Stromal cell of bone marrow (primary cell): ENCODE data around the gene FBXL17.
"Not testable (repeated sequence)": the region's sequence is repeated elsewhere in the genome, so short reads cannot be mapped to it uniquely, and the experiment has no call there.

Source experiments
- DNase-seq: peaks from one replicate; pipeline ENCODE4 v3.0.0-alpha.2; 2012; ENCODE audit warnings: low read depth

Gene FBXL17

GRCh38 chr5:108249095-108249784 lies 132.7 kb downstream of the FBXL17 start:
- no peak for DNase-seq

DNA sequence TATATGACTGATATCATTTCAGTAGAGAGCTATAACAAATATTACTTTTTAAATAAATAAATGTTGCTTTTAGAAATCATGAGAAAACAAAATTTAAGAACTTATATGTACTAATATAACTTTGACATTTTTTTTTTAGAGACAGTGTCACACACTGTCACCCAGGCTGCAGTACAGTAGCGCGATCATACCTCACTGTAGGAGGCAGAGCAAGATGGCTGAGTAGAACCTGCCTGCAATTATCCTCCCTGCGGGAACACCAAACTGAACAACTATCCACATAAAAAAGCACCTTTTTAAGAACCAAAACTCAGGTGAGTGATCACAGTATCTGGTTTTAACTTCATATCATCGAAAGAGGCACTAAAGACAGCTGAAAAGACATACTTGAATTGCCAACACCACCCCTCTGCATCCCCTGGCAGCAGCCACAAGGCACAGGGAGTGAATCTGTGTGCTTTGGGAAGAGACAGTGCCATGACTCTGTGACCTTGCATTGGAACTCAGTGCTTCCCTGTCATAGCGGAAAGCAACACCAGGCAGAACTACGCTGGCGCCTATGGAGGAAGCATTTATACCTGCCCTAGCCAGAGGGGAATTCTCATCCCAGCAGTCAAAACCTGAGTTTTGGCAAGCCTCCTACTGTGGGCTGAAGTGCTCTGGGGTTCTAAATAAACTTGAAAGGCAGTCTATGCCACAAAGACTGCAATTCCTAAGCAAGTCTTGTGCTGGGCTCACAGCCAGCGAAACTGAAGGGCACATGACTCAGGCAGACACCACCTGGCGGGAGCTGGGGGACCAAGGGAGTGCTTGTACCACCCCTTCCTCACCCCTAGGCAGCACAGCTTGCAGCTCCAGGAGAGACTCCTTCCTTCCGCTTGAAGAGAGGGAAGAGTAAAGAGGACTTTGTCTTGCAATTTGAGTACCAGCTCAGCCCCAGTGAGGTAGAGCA lies 142.7 kb downstream of the FBXL17 start:
- no peak for DNase-seq

GRCh38 chr5:108238461-108238860 lies 143.4 kb downstream of the FBXL17 start:
- DNase-seq: no peak

GRCh38 chr5:108233617-108234155 lies 148.2 kb downstream of the FBXL17 start:
- no peak for DNase-seq

DNA sequence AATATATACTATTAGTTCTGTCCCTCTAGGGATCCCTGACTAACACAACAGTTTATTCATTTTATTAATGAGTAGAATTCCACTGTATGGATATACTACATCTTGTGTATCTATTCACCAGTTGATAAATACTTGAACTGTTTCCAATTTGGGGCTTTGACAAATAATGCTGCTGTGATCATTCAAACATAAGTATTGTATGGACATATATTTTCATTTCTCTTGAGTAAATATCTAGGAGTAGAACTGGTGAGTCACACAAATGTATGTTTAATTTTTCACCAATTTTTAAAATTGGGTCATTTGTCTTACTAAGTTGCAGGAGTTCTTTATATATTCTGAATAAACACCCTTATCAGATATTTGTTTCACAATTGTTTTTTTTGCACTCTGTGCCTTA lies 149.1 kb downstream of the FBXL17 start:
- no peak for DNase-seq

DNA sequence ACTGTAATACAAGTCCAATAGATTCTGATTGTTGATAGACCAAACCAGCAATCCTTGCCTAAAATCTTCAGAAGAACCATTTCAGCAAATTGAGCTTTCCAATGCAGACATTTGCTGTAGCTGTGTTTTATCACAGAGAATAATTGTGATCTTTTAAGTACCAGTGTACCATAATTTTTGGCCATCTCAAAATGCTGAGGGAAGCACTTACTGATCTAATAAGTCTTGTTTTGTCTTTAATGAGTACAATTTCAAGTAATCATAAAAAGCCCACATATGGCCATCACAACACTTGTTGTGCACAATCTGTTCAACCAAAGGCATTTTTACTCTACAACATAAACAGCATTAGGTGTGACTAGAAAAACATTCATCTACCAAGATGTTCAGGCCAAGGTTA lies 159.9 kb downstream of the FBXL17 start:
- no peak for DNase-seq

DNA sequence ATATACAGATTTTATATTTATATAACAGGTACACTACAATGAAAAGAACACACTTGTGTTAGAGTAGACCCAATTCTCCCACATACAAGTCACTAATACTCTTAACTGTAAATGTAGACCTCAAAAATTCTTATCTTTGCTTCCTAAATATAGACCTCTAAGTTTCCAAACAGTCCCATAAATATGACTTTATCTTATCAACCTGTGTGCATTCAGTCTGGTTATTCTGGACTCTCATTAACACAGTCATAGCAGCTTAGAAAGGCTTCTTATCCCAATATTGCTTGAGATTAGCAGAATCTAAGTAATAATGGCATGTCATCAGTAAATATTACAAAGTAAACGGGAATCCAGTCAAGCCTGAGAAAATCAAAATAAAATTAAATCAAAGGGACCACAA lies 161.1 kb downstream of the FBXL17 start:
- no peak for DNase-seq

- DNase-seq: no peak
Observed at GRCh38 chr5:108216890-108217289, 165.0 kb downstream of the FBXL17 start.

DNA sequence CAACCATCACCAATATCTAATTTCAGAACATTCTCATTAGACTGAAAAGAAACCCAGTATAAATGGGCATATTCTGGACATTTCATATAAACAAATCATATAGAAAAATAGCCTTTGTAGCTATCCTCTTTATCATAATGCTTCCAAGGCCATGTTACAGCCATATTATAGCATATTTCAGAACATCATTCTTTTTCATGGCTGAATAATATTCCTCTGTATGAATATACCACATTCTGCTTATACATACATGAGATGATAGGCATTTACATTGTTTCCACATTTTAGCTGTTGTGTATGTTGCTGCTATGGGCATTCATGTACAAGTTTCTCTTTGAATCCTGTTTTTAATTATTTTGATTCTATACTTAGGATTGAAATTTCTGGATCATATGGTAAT lies 167.0 kb downstream of the FBXL17 start:
- DNase-seq: no peak

DNA sequence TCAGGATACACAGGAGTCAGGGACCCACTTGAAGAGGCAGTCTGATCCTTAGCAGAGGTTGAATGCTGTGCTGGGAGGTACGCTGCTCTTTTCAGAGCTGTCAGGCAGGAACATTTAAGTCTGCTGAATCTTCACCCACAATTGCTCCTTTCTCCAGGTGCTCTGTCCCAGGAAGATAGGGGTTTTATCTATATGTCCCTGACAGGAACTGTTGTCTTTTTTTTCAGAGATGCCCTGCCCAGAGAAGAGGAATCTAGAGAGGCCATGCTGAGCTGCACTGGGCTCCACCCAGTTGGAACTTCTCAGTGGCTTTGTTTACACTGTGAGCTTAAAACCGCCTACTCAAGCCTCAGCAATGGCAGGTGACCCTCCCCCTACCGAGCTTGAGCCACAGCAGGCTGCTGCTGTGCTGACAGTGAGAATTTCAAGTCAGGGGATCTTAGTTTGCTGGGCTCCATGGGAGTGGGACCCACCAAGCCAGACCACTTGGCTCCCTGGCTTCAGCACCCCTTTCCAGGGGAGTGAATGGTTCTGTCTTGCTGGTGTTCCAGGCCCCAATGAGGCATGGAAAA lies 169.0 kb downstream of the FBXL17 start:
- DNase-seq: no peak

- DNase-seq: no peak
Observed at GRCh38 chr5:108206707-108207106, 175.2 kb downstream of the FBXL17 start.

DNA sequence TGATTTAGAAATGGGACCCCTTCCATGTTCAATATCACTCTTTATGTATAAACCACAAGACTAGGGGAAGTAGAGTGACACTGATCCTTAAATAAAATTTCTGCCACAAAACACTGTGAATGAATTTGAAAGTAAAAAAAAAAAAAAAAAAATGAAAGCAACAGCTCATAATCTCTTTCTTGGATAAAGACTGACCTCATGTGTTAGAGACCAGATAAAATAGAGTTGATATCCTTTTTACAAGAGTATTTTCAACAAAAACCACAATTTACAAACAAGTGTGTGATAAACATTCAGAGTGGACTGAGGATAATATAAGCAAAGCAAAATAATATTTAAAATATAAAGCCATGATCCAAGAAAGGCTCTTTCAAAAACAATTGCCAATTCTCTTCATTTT lies 180.2 kb downstream of the FBXL17 start:
- DNase-seq: no peak

DNA sequence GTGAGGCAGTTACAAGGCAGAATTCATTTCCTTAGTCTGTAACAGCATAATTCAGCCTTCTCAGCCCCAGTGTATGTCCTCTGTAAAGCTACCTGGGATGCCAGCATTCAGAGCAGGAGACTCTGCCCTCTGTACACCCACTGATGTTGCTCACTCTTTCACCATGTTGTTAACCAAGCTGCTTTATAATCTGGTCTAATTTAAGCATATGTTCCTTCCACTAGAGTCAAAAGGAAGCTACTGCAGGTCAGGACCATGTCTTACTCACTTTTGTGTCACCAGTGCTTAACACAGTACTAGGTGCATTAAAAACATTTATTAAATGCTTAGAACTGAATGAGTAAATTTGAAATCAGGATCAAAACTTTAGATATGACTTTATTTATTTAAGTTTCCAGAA lies 185.6 kb downstream of the FBXL17 start:
- DNase-seq: no peak

GRCh38 chr5:108193021-108193795 lies 188.7 kb downstream of the FBXL17 start:
- DNase-seq: peak; percentile 44

DNA sequence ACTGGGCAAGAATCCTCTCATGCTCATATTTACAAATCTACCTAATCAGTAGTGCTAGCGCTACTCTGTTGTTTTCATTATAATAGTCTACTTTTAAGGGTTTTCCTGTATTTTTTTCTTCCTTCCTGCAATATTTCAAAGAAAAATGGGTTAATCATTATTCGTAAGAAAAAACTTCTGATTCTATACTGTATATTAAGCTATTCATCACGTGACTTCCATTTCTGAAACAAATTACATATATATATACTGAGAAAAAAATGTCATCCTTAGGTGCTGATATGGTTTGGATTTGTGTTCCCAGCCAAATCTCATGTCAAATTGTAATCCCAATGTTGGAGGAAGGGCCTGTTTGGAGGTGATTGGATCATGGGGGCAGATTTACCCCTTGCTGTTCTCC lies 197.0 kb downstream of the FBXL17 start:
- DNase-seq: no peak

DNA sequence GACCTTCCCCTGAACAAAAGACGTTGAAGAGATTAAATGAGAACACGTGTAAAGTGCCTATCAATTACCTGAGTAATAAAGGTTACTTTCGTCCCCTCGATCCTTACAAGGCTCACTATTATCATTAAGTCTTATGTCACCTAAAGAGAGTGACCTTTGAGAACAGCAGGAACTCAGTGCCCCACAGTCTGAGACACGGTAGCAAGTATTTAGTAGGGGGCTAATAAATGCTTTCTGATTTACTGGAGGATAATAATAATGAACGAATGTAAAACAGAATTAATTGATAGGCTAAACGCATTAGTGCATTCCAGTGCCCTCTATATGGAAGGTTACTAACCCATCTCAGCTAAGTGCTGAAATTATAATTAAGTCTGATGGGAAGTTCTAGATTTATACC lies 199.9 kb downstream of the FBXL17 start:
- DNase-seq: no peak

- no peak for DNase-seq
Observed at GRCh38 chr5:108174286-108174685, 207.6 kb downstream of the FBXL17 start.

- DNase-seq: no peak
Observed at GRCh38 chr5:108171759-108172158, 210.1 kb downstream of the FBXL17 start.

DNA sequence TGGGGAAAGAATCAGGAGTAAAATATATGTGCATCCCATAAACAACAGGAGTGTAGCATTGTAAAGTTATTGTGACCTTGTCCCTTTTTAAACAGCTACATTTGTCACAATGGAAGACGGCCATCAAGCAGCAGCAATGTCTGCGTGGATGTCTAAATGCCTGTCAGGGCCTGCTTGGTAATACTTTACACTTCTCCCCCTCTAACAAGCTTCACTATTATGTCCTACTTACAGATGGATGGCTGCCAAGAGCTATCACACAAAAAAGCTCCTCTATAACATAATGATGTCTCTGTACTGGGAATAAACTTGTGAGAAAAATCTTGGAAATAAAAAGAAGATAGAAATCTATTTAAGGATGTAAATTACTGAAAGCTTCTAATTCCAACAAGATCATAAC lies 213.0 kb downstream of the FBXL17 start:
- DNase-seq: no peak

DNA sequence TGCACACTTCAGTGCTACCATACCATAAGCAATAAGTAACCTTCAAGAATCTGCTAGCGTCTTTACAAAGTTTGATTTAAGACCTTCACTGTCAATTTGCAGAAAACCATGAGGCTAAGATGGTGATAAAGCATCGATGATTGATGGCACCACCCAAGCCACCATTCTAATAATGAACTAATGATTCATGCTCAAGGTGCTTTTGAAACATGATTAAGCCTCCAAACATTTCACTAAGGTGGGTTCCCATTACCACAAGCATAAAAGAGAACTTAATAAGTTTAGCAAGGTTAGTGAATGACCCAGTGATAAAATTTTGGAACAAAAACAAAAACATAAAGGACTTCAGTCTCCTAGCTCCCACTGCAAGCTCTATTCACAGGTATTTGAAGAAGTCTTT lies 214.7 kb downstream of the FBXL17 start:
- no peak for DNase-seq

DNA sequence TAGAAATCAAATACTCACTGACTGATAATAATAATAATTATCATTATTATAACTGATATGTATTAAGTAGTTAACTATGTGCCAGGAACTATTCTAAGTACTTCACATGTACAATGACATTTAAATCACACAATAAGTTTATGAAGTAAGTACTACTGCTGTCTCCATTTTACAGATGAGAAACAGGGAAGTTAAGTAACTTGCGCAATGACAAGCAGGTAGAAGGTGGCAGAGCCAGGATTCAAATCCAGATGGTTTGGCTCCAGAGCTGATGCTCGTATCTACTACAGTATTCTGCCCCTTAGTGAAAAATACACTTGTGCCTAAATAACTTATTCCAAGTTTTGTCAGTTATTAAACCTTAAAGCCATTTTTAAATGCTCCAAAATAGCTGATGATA lies 217.3 kb downstream of the FBXL17 start:
- no peak for DNase-seq

GRCh38 chr5:108152854-108153253 lies 229.0 kb downstream of the FBXL17 start:
- not testable (repeated sequence) for DNase-seq
